HEK293T (cell line): ENCODE data around the gene ZNF516.

Source experiments
- ARNT ChIP-seq: fragments of 450-650 bp; IDR thresholded peaks from 2 replicates; pipeline ENCODE4 v1.6.1; 2017; ENCODE audit warnings: mild to moderate bottlenecking
- BHLHE40 ChIP-seq: fragments of 450-650 bp; IDR thresholded peaks from 2 replicates; pipeline ENCODE4 v1.6.1; 2016; ENCODE audit warnings: mild to moderate bottlenecking, moderate library complexity, borderline replicate concordance
- CTBP1 ChIP-seq: fragments of 450-650 bp; IDR thresholded peaks from 2 replicates; pipeline ENCODE4 v1.6.1; 2016; ENCODE audit warnings: borderline replicate concordance
- FOXK2 ChIP-seq: fragments of 450-650 bp; IDR thresholded peaks from 2 replicates; pipeline ENCODE4 v1.6.1; 2016; ENCODE audit warnings: mild to moderate bottlenecking
- FOXM1 ChIP-seq: fragments of 450-650 bp; IDR thresholded peaks from 2 replicates; pipeline ENCODE4 v1.6.1; 2017; ENCODE audit warnings: mild to moderate bottlenecking, borderline replicate concordance
- HDGF ChIP-seq: fragments of 450-650 bp; IDR thresholded peaks from 2 replicates; pipeline ENCODE4 v1.6.1; 2017; ENCODE audit warnings: antibody characterized with exemption, borderline replicate concordance
- NFRKB ChIP-seq: fragments of 450-650 bp; IDR thresholded peaks from 2 replicates; pipeline ENCODE4 v1.6.1; 2016; ENCODE audit warnings: mild to moderate bottlenecking, moderate library complexity
- SP1 ChIP-seq: fragments of 450-650 bp; IDR thresholded peaks from 2 replicates; pipeline ENCODE4 v1.6.1; 2017
- SUZ12 ChIP-seq: fragments of 450-650 bp; IDR thresholded peaks from 2 replicates; pipeline ENCODE4 v1.6.1; 2016; ENCODE audit warnings: mild to moderate bottlenecking
- TARDBP ChIP-seq: fragments of 450-650 bp; IDR thresholded peaks from 2 replicates; pipeline ENCODE4 v1.6.1; 2016

DNA sequence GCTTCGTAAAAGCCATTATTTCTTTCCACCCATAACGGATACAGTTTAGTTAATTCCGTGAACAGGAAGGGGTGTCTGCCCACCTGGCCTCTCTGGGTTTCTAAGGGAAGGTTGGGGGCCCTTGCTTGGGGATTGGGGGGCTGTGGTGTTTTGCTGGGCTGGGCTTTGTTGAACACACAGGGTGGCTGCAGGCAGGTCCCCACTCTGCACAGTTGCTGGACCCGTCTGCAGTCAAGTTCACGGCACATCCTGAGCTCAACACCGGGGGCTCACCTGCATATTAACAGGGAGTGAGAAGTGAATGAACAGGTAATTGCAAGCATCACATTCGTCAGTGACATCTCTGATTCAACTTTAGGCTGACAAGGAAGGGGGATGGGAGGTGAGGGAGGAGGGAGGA, 109.0 kb downstream of the ZNF516 start:
- TF ChIP-seq NFRKB, result no peak
- TF ChIP-seq HDGF, result no peak
- TF ChIP-seq SP1, result no peak
- no peak for TF ChIP-seq TARDBP
- no peak for TF ChIP-seq BHLHE40
- TF ChIP-seq CTBP1, result no peak
- no peak for TF ChIP-seq FOXK2
- TF ChIP-seq ARNT, result no peak
- TF ChIP-seq SUZ12, result no peak
- TF ChIP-seq FOXM1, result no peak
